Stimulated activated memory B cell treated with anti-CD40 and anti-IgM and Interleukin-4, amounts not matched to agents 10 μg/mL and 1 μg/mL and 100 μg/mL, for 72 hours (primary cell): ENCODE data around the gene CNPY4.
"Not testable (repeated sequence)": the region's sequence is repeated elsewhere in the genome, so short reads cannot be mapped to it uniquely, and the experiment has no call there.

Experiments
- ATAC-seq: fragments of 150-1000 bp; cut with Tn5 transposase; 2 replicates; pipeline ENCODE4 v1.10.0; 2021
- H3K27ac Mint-ChIP-seq: one replicate; pipeline ENCODE4 v1.8.0; 2022; ENCODE audit warnings: mild to moderate bottlenecking, mixed read lengths
- H3K27me3 Mint-ChIP-seq: one replicate; pipeline ENCODE4 v1.8.0; 2022; ENCODE audit warnings: mixed read lengths
- H3K36me3 Mint-ChIP-seq: one replicate; pipeline ENCODE4 v1.8.0; 2022; ENCODE audit warnings: mixed read lengths
- H3K4me1 Mint-ChIP-seq: one replicate; pipeline ENCODE4 v1.8.0; 2022; ENCODE audit warnings: mixed read lengths
- H3K4me3 Mint-ChIP-seq: one replicate; pipeline ENCODE4 v1.8.0; 2022; ENCODE audit warnings: mild to moderate bottlenecking, moderate library complexity, mixed read lengths
- H3K9me3 Mint-ChIP-seq: one replicate; pipeline ENCODE4 v1.8.0; 2022; ENCODE audit warnings: mixed read lengths

Gene CNPY4

DNA sequence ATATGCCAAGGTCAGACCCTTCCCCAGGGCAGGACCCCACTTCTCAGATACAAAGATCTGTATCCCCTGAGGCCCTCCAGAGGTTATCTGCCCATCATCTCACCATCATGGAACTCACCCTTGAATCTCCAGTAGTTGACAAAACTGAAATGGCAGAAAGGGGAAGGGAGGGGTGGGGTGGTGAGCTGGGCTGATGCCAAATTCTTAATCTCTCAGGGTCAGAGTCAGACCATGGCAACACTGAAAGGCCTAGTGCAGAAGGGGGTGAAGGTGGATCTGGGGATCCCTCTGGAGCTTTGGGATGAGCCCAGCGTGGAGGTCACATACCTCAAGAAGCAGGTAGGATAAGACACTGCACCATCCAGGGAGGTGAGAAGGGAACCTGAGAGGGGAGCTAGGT, 3.1 kb downstream of the CNPY4 start:
- Mint-ChIP-seq H3K27me3 (no peaks in the 10 kb centered on the region), H3K27ac (no peak overlapping the region), H3K4me3 (no peak overlapping the region), H3K9me3 (no peaks in the 10 kb centered on the region), H3K36me3 (no peaks in the 10 kb centered on the region), H3K4me1 (peaks cover 47% of the 10 kb centered on the region)
- ATAC-seq, result no peak

DNA sequence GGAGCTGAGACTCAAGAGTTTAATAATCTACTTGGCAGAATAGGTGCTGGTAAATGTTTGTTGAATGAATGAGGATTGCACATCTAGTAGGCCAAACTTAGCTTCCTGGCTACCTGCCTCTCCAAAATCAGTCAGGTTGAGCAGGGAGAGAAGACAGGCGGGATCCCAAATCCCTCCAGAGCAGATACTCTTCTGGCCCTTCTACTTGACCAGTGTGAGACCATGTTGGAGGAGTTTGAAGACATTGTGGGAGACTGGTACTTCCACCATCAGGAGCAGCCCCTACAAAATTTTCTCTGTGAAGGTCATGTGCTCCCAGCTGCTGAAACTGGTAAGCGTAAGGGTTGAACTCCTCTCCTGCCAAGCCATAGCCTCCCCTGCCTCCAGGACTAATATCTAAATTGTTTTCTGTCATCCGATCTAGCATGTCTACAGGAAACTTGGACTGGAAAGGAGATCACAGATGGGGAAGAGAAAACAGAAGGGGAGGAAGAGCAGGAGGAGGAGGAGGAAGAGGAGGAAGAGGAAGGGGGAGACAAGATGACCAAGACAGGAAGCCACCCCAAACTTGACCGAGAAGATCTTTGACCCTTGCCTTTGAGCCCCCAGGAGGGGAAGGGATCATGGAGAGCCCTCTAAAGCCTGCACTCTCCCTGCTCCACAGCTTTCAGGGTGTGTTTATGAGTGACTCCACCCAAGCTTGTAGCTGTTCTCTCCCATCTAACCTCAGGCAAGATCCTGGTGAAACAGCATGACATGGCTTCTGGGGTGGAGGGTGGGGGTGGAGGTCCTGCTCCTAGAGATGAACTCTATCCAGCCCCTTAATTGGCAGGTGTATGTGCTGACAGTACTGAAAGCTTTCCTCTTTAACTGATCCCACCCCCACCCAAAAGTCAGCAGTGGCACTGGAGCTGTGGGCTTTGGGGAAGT, 5.1 kb downstream of the CNPY4 start:
- Mint-ChIP-seq H3K9me3 (no peaks in the 10 kb centered on the region), H3K4me1 (peaks cover 41% of the 10 kb centered on the region), H3K27me3 (no peaks in the 10 kb centered on the region)

DNA sequence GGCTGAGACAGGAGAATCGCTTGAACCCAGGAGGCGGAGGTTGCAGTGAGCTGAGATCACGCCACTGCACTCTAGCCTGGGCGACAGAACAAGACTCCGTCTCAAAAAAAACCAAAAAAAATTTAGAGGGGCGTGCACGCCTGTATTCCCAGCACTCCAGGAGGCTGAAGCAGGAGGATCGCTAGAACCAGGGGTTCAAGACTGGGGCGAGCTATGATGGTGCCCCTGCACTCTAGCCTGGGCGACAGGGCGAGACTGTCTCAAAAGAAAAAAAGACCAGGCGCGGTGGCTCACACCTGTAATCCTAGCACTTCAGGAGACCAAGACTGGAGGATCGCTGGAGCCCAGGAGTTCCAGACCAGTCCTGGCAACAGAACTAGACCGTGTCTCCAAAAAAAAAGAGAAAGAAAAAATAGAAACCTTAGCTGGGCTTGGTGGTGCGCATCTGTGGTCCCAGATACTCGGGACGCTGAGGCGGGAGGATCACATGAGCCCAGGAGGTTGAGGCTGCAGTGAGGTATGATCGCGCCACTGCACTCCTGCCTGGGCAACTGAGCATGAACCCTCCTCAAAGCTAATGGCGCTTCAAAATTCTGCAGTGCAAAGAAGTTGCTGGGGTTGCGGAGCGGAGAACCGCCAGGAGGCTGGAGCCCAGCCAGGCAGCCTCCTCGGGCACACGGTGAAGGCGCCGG, 7.0 kb downstream of the CNPY4 start:
- Mint-ChIP-seq H3K36me3 (no peaks in the 10 kb centered on the region), H3K4me3 (peak overlapping the region; percentile 99), H3K4me1 (peaks cover 35% of the 10 kb centered on the region), H3K27me3 (no peaks in the 10 kb centered on the region), H3K9me3 (no peaks in the 10 kb centered on the region), H3K27ac (peak overlapping the region; percentile 98)
- ATAC-seq, result no peak

More for the DNA sequence above, 5.1 kb downstream of the CNPY4 start:
- H3K36me3 Mint-ChIP-seq, result no peaks in the 10 kb centered on the region
- H3K27ac Mint-ChIP-seq, result peak overlapping the region; percentile 98
- peak overlapping the region; percentile 1 for H3K4me3 Mint-ChIP-seq
- no peak for ATAC-seq

DNA sequence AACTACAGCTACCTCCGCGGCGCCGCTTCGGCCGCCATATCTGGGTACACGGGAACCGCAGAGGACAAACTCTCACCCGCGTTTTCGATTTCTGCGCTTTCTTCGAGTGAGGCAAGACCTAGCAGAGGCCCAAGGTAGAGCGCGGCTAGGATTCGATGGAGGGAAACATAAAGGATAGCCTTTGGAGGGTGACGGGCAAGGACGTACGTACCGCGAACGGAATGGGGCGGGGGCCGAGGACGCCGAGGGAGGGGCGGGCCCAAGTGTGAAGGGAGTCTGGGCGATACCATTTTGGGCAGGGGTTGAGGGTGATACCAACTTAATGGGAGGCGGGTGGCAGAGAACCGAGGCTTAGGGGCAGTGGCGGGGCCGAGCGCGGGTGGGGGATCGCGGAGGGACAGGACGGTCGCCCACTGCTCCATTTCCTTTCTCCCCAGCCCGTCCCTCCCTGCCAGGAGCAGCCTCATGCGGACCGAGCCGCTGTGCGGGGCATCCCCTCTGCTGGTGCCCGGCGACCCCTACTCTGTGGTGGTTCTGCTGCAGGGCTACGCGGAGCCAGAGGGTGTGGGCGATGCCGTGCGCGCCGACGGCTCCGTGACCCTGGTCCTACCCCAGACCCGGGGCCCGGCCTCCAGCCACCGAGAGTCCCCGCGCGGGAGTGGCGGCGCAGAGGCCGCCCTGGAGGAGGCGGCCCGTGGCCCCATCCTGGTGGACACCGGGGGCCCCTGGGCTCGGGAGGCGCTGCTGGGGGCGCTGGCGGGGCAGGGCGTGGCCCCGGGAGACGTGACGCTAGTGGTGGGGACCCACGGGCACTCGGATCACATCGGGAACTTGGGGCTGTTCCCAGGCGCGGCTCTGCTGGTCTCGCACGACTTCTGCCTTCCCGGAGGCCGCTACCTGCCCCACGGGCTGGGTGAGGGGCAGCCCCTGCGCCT, 7.8 kb downstream of the CNPY4 start, which contains the start of gene MBLAC1:
MBLAC1 (plus strand) TSS at position 37 of the 935 bp plus-strand sequence; CDS start at position 466, 429 bp downstream.
- peak within 1 kb of the TSS; percentile 99 for H3K4me3 Mint-ChIP-seq
- H3K36me3 Mint-ChIP-seq, result no peaks in the 10 kb centered on the region
- H3K9me3 Mint-ChIP-seq, result no peaks in the 10 kb centered on the region
- ATAC-seq, result peak; percentile 90
- H3K27me3 Mint-ChIP-seq, result no peaks in the 10 kb centered on the region
- H3K27ac Mint-ChIP-seq, result peak within 1 kb of the TSS; percentile 98
- H3K4me1 Mint-ChIP-seq, result peaks cover 40% of the 10 kb centered on the region

DNA sequence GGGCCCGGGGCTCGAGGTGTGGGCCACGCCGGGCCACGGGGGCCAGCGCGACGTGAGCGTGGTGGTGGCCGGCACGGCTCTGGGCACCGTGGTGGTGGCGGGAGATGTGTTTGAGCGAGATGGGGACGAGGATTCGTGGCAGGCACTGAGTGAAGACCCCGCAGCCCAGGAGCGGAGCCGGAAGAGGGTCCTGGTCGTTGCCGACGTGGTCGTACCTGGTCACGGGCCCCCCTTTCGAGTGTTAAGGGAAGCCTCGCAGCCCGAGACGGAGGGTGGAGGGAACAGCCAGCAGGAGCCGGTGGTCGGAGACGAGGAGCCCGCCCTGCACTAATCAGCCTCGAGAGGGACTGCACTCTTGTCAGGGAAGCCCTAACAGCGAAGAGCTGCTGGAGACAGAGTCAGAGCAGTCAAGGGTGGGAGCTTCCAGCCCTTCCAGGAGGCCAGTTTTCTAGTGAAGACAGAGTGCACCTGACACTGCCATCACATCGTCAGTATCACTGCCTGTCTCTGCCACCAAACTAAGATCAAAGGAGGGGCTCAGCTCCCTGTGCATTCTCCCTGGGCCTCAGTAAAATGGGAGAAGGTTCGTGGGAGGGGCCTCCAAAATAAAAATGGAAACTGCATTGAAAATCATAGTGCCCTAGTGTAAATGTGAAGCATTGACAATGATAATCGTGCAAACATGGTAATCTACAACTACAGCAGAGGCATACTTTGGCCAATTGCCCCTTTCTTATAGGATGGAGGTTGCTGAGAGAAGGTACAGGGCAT, 8.6 kb downstream of the CNPY4 start:
- ATAC-seq, result peak; percentile 6
- Mint-ChIP-seq H3K4me3 (peak overlapping the region; percentile 99), H3K4me1 (peaks cover 48% of the 10 kb centered on the region), H3K36me3 (no peaks in the 10 kb centered on the region), H3K27me3 (no peaks in the 10 kb centered on the region), H3K9me3 (no peaks in the 10 kb centered on the region), H3K27ac (peak overlapping the region; percentile 98)

DNA sequence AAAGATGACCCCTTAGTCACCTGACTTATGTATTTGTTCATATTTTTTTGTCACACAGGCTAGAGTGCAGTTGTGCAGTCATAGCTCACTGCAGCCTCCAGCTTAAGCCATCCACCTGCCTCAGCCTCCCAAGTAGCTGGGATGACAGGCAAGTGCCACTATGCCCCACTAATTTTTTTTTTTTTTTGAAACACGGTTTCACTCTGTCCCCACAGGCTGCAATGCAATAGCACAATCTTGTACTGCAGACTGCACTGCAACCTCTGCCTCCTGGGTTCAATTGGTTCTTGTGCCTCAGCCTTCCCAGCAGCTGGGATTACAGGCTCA, 9.2 kb downstream of the CNPY4 start:
- H3K4me1 Mint-ChIP-seq, result peaks cover 48% of the 10 kb centered on the region
- no peaks in the 10 kb centered on the region for H3K9me3 Mint-ChIP-seq
- ATAC-seq, result no peak
- H3K36me3 Mint-ChIP-seq, result no peaks in the 10 kb centered on the region
- no peak overlapping the region for H3K27ac Mint-ChIP-seq
- H3K27me3 Mint-ChIP-seq, result no peaks in the 10 kb centered on the region
- no peak overlapping the region for H3K4me3 Mint-ChIP-seq

DNA sequence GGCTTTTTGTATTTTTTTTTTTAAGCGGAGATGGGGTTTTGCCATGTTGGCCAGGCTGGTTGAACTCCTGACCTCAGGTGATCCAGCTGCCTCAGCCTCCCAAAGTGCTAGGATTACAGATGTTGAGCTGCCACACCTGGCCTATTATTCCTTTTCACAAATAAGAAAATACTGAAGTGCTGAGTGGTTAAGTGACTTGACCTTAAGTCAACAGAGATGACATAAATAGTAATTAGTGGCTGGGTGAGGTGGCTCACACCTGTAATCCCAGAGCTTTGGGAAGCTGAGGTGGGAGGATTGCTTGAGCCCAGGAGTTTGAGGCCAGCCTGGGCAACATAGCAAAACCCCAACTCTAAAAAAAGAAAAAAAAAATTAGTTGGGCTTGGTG, 10.8 kb downstream of the CNPY4 start:
- not testable (repeated sequence) for H3K36me3 Mint-ChIP-seq, ATAC-seq, H3K27me3 Mint-ChIP-seq, H3K4me3 Mint-ChIP-seq, H3K9me3 Mint-ChIP-seq, H3K27ac Mint-ChIP-seq
- peaks cover 37% of the 10 kb centered on the region for H3K4me1 Mint-ChIP-seq

DNA sequence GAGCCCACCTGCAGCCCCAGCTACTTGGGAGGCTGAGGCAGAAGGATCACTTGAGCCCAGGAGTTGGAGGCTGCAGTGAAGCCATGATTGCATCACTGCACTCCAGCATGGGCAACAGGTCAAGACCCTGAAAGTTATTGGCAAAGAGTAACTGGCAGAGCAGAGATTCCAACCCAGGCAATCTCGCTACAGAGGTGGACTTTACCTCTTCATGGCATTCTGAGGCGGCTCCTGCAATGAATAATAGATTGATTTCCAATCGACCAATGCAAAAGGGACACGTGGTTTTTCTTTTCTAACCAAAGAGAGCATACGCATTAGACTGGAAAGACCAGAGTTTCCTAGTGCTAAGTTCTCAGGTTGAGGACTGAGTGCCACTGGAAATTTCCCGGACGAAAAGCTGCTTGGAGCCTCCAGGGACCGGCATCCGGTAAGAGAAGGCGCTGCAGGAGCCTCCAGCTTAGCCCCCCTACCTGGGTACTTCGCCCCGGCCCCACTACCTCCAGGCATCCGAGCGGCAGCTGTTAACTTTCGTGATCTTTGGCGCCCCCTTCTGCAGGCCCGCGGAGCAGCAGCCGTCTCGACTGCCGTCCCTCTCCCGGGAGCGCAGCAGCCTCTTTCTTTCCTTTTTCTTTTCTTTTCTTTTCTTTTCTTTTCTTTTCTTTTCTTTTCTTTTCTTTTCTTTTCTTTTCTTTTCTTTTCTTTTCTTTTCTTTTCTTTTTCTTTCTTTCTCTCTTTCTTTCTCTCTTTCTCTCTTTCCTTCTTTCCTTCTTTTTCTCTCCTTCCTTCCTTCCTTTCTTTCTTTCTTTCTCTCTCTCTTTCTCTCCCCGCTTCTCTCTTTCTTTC, 11.4 kb downstream of the CNPY4 start:
- ATAC-seq, result no peak
- Mint-ChIP-seq H3K27ac (no peak overlapping the region), H3K4me3 (no peak overlapping the region), H3K9me3 (no peaks in the 10 kb centered on the region), H3K27me3 (no peaks in the 10 kb centered on the region), H3K4me1 (peaks cover 33% of the 10 kb centered on the region), H3K36me3 (no peaks in the 10 kb centered on the region)

DNA sequence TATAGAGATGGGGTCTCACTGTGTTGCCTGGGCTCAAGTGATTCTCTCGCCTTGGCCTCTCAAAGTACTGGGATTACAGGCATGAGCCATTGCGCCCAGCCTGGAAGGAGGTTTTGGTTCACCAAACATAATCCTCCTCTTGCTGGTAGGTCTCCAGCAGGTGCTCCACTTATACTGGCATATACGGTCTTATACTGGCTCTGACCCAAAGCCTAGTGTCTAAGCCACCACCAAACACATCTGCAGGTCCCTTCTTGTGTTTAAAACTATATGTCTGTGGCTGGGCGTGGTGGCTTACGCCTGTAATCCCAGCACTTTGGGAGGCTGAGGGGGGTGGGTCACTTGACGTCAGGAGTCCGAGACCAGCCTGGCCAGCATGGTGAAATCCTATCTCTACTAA, 12.7 kb downstream of the CNPY4 start:
- no peak for ATAC-seq
- Mint-ChIP-seq H3K4me1 (peaks cover 27% of the 10 kb centered on the region), H3K4me3 (no peak overlapping the region), H3K27ac (no peak overlapping the region), H3K36me3 (no peaks in the 10 kb centered on the region), H3K27me3 (no peaks in the 10 kb centered on the region), H3K9me3 (no peaks in the 10 kb centered on the region)

DNA sequence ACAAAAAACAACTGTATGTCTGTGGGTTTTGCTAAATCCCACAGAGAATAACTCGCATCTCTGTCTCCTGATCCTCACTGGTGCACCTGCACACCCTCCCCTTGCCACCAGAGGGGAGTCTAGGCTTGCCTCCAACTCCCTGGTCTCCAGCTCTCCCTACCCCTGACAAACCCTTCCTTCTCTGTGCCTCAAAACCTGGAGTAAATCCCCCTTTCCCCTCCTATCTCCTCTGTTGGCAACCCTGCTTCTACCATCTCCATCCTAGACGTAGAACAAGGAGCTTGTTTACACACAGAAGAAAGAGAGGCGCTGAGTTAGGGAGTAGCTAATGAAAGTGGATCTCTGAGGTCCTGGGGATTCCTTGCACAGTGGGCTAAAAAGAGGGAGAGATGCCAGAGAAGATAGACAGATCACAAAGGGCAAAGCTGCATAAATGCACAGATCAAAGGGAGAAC, 13.3 kb downstream of the CNPY4 start:
- peak; percentile 82 for ATAC-seq
- Mint-ChIP-seq H3K4me1 (peaks cover 30% of the 10 kb centered on the region), H3K36me3 (no peaks in the 10 kb centered on the region), H3K9me3 (no peaks in the 10 kb centered on the region), H3K27me3 (no peaks in the 10 kb centered on the region), H3K4me3 (no peak overlapping the region), H3K27ac (no peak overlapping the region)

DNA sequence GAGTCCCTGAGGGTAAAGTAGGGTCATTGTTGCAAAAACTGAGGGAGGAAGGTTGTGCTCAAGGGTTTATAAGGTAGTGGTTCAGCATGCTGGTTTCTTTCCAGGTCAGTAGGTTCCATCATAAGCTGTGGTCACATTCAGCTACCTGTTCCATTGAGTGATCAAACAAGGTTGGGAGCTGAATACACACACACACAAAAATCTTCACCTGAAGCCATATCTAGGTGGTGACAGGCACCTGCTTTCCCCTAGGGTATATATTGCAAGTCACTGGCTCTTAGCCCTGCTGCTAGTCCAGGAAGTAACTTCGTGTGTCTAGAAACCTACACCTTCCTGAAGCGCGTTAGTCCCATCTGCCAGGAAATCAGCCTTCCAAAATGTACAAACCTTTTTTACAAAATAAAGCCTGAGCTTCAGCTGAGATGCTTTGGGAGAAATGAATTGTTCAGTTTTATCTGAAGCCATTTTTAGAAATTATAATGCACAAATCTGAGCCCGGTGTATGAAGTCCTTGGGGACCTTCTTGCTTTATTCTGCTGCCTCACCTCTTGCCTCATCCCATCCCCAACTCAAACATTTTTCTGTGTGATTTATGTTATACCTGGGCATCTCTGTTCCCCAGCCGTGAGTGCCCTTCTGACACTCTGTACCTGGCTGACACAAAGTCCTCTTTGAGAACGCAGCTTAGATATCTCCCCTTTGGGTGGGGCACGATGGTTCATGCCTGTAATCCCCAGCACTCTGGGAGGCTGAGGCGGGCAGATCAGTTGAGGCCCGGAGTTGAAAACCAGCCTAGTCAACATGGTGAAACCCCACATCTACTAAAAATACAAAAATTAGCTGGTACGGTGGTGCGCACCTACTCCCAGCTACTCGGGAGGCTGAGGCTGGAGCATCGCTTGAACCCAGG, 18.7 kb downstream of the CNPY4 start:
- no peaks in the 10 kb centered on the region for H3K9me3 Mint-ChIP-seq
- ATAC-seq, result peak; percentile 86
- H3K27me3 Mint-ChIP-seq, result no peaks in the 10 kb centered on the region
- no peaks in the 10 kb centered on the region for H3K36me3 Mint-ChIP-seq
- peaks cover 18% of the 10 kb centered on the region for H3K4me1 Mint-ChIP-seq
- H3K4me3 Mint-ChIP-seq, result no peak overlapping the region
- peak overlapping the region; percentile 58 for H3K27ac Mint-ChIP-seq

DNA sequence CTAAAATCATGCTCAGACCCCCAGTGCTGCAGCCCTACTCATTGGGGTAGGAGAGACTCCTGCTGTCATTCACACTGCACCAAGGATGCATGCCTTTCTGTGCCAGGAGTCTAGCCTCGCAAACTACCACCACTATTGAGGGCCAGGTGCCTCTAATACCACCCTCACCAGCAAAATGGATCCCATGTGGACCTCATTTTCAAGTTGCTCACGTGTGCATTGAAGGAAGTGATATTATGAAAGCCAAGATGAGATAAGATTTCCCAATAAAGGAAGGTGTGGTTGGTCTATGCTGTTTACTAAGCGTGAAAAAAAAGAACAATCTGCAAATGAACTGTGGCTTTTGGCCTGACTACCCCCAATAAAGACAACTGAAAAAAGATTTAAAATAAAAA, 22.1 kb downstream of the CNPY4 start:
- H3K27me3 Mint-ChIP-seq, result no peaks in the 10 kb centered on the region
- H3K27ac Mint-ChIP-seq, result no peak overlapping the region
- H3K4me3 Mint-ChIP-seq, result no peak overlapping the region
- no peaks in the 10 kb centered on the region for H3K36me3 Mint-ChIP-seq
- no peak for ATAC-seq
- peaks cover 18% of the 10 kb centered on the region for H3K4me1 Mint-ChIP-seq
- no peaks in the 10 kb centered on the region for H3K9me3 Mint-ChIP-seq

DNA sequence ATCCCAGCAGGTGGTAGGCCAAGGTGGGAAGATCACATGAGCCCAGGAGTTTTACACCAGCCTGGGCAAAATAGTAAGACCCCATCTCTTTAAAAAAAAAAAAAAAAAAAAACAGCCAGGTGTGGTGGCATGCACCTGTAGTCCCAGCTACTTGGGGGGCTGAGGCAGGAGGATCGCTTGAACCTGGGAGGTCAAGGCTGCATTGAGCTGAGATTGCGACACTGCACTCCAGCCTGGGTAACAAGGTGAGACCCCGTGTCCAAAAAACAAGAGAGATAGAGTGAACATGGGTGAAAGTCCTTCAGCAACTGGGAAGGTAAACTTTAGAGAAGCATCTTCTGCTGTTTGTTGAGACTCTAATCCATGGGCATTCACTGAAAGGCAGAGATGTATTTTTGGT, 23.0 kb downstream of the CNPY4 start:
- Mint-ChIP-seq H3K4me1 (peaks cover 17% of the 10 kb centered on the region), H3K4me3 (no peak overlapping the region), H3K36me3 (no peaks in the 10 kb centered on the region), H3K9me3 (no peaks in the 10 kb centered on the region), H3K27ac (no peak overlapping the region), H3K27me3 (no peaks in the 10 kb centered on the region)
- no peak for ATAC-seq
